DOHH2 (cell line): ENCODE data around the gene DALRD3.

Source experiments
- H3F3A ChIP-seq: fragments of 200-600 bp; sonication (generic), shearing (Covaris generic); 2 replicates; pipeline ENCODE4 v1.6.0; 2016; ENCODE audit warnings: antibody characterized with exemption, mild to moderate bottlenecking; ENCODE audit not compliant: control insufficient read depth, insufficient read depth
- H3K27ac ChIP-seq: fragments of 200-600 bp; sonication (generic); 2 replicates; pipeline ENCODE4 v1.5.1; 2014; ENCODE audit warnings: low read depth, mild to moderate bottlenecking, low read length, moderate library complexity
- H3K27me3 ChIP-seq: fragments of 200-600 bp; sonication (generic); 2 replicates; pipeline ENCODE4 v1.6.1; 2014; ENCODE audit warnings: mild to moderate bottlenecking, low read length, mixed read lengths; ENCODE audit not compliant: control insufficient read depth
- H3K36me3 ChIP-seq: fragments of 200-600 bp; sonication (generic); 2 replicates; pipeline ENCODE4 v1.6.1; 2014; ENCODE audit warnings: mild to moderate bottlenecking, low read length, moderate library complexity, mixed read lengths; ENCODE audit not compliant: control insufficient read depth
- H3K4me1 ChIP-seq: fragments of 200-600 bp; sonication (generic); 2 replicates; pipeline ENCODE4 v1.6.1; 2014; ENCODE audit warnings: mild to moderate bottlenecking, low read length, mixed read lengths; ENCODE audit not compliant: control insufficient read depth
- H3K4me2 ChIP-seq: fragments of 200-600 bp; sonication (generic); 2 replicates; pipeline ENCODE4 v1.6.0; 2014; ENCODE audit warnings: mild to moderate bottlenecking, low read length, moderate library complexity
- H3K4me3 ChIP-seq: fragments of 200-600 bp; sonication (generic); 2 replicates; pipeline ENCODE4 v1.5.1; 2014; ENCODE audit warnings: mild to moderate bottlenecking, low read length, mixed read lengths
- H3K79me2 ChIP-seq: fragments of 200-600 bp; sonication (generic); 2 replicates; pipeline ENCODE4 v1.6.1; 2014; ENCODE audit warnings: mild to moderate bottlenecking, low read length, mixed read lengths; ENCODE audit not compliant: control insufficient read depth
- H3K9me2 ChIP-seq: fragments of 200-600 bp; sonication (generic); replicated peaks from 2 replicates; pipeline ENCODE4 v1.6.1; 2014; ENCODE audit warnings: mild to moderate bottlenecking, low read length, mixed read lengths; ENCODE audit not compliant: control insufficient read depth
- H3K9me3 ChIP-seq: fragments of 200-600 bp; sonication (generic); 2 replicates; pipeline ENCODE4 v1.6.1; 2014; ENCODE audit warnings: antibody characterized with exemption, low read length, mixed read lengths; ENCODE audit not compliant: control insufficient read depth, insufficient read depth
- H4K20me1 ChIP-seq: fragments of 200-600 bp; sonication (generic); 2 replicates; pipeline ENCODE4 v1.6.0; 2014; ENCODE audit warnings: low read depth, mild to moderate bottlenecking, antibody characterized with exemption, low read length, moderate library complexity; ENCODE audit not compliant: control insufficient read depth, insufficient read depth
- EZH2phosphoT487 ChIP-seq: fragments of 200-600 bp; sonication (generic); IDR thresholded peaks from 2 replicates; pipeline ENCODE4 v1.6.1; 2017; ENCODE audit warnings: borderline replicate concordance, mild to moderate bottlenecking, antibody characterized with exemption, low read length, moderate library complexity, mixed read lengths
- TF ChIP-seq, protein P1 (sequence below): fragments of 200-600 bp; sonication (generic); IDR thresholded peaks from one replicate; pipeline ENCODE4 v1.5.1; 2014; ENCODE audit warnings: antibody characterized with exemption, mild to moderate bottlenecking, low read depth, low read length; ENCODE audit not compliant: poor library complexity, severe bottlenecking

DALRD3 gene

DNA sequence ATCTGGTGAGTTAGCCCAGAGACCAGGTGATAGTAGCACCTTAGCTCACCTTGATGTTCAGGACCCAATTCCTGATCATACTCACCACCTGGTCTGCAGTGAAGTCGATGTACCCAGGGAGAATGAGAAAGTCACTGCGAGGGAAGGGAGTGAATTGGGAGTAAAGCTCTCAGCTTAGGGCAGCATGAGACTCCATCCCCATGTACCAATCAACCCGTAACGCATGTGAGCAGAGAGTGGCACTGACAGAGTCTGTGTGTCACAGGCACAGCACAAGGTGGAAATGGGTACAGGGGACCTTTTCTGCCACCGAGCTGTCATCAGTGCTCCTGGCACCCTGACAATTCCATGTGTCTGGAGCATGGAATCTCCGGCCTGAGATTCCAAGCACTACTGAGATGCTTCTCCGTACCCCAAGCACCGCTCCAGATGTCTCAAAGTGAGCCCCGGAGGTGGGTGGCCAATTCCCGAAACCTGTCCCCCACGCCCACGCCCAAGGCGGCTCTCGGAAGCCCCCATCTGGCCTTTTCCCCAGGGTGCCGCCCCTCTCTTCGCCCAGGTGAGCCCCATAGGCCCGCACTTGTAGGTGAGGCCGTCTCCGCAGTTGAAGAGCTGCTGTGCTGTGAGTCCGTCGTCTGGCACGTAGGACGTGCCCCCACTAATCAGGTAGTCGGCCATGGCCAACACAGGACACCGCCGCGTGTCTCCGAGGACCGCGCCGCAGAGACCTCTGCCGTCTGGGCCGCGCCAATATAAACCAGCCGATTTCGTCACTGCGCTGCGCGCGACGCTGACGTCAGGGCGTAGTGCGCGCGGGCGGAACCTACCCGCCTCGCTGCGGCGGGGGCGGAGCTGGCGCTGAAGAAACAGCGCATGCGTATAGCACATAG, 10.5 kb upstream of the DALRD3 start, which contains the start of gene IMPDH2:
Gene IMPDH2 (minus strand): TSS at position 726 of the 890 bp plus-strand sequence. CDS start 48 bp downstream, at position 678.
- Histone ChIP-seq H3F3A (peaks cover 42% of the 10 kb centered on the region), H3K4me2 (peak within 1 kb of the TSS; percentile 94), H3K4me1 (peaks cover 51% of the 10 kb centered on the region), H3K79me2 (peaks cover 54% of the 10 kb centered on the region), H4K20me1 (peaks cover 4% of the 10 kb centered on the region; the same call in 1 of the 2 replicates), H3K36me3 (peaks cover 94% of the 10 kb centered on the region), H3K27me3 (no peaks in the 10 kb centered on the region), H3K9me2 (no peaks in the 10 kb centered on the region), H3K4me3 (peak within 1 kb of the TSS; percentile 91), H3K27ac (peak within 1 kb of the TSS; percentile 59), H3K9me3 (no peaks in the 10 kb centered on the region)
- TF ChIP-seq, protein P1, sequence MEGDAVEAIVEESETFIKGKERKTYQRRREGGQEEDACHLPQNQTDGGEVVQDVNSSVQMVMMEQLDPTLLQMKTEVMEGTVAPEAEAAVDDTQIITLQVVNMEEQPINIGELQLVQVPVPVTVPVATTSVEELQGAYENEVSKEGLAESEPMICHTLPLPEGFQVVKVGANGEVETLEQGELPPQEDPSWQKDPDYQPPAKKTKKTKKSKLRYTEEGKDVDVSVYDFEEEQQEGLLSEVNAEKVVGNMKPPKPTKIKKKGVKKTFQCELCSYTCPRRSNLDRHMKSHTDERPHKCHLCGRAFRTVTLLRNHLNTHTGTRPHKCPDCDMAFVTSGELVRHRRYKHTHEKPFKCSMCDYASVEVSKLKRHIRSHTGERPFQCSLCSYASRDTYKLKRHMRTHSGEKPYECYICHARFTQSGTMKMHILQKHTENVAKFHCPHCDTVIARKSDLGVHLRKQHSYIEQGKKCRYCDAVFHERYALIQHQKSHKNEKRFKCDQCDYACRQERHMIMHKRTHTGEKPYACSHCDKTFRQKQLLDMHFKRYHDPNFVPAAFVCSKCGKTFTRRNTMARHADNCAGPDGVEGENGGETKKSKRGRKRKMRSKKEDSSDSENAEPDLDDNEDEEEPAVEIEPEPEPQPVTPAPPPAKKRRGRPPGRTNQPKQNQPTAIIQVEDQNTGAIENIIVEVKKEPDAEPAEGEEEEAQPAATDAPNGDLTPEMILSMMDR = peak; percentile 38
- TF ChIP-seq EZH2phosphoT487 = no peak

DNA sequence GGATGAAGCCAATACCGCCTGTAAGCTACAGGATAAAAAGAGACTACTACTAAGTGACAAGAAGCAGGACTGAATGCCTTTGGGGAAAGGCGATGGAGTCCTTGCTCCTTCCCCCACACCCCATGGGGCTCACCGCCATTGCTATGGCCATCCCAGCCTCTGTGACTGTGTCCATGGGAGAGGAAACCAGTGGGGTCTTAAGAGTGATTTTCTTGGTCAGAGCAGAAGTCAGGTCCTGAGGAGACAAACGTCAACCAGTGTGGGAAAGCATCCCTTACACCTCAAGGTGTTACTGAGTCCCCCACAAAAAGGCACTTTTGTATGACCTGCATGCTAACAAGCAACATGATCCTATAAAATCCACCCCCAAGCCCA, 9.9 kb upstream of the DALRD3 start:
- Histone ChIP-seq H3K27ac (peak overlapping the region; percentile 59), H3K9me3 (no peaks in the 10 kb centered on the region), H3K79me2 (peaks cover 60% of the 10 kb centered on the region), H3K4me2 (peak overlapping the region; percentile 94), H3K36me3 (peaks cover 96% of the 10 kb centered on the region), H3K4me1 (peaks cover 56% of the 10 kb centered on the region), H4K20me1 (peaks cover 4% of the 10 kb centered on the region; the same call in 1 of the 2 replicates), H3K27me3 (no peaks in the 10 kb centered on the region), H3F3A (peaks cover 43% of the 10 kb centered on the region), H3K9me2 (no peaks in the 10 kb centered on the region), H3K4me3 (peak overlapping the region; percentile 91)
- TF ChIP-seq EZH2phosphoT487 = no peak

DNA sequence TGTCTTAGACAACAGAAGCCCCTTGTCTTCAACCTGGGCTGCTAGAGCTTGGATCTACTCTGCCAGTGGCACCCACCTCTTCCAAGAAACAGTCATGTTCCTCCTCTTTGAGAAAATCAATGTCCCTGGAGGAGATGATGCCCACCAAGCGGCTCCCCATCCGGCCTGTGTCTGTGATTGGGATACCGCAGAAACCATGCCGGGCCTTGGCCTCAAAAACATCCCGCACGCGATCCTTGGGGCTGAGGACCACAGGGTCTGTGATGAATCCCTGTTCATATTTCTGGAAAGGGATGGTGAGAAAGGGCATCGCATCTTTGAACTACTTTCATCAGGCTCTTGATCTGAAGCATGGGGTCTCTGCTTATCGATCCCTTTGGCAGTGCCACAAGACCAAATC, 9.3 kb upstream of the DALRD3 start:
- Histone ChIP-seq H3F3A (peaks cover 47% of the 10 kb centered on the region), H3K27ac (0 out of 2 replicates have a peak overlapping the region, but pooled peaks have one; percentile 2), H3K4me1 (peaks cover 61% of the 10 kb centered on the region), H3K79me2 (peaks cover 66% of the 10 kb centered on the region), H3K4me3 (peak overlapping the region; percentile 91), H3K4me2 (peak overlapping the region; percentile 94), H4K20me1 (peaks cover 4% of the 10 kb centered on the region; the same call in 1 of the 2 replicates), H3K36me3 (peaks cover 96% of the 10 kb centered on the region), H3K9me3 (no peaks in the 10 kb centered on the region), H3K9me2 (no peaks in the 10 kb centered on the region), H3K27me3 (no peaks in the 10 kb centered on the region)
- TF ChIP-seq EZH2phosphoT487 = no peak
- TF ChIP-seq, protein P1 = no peak

DNA sequence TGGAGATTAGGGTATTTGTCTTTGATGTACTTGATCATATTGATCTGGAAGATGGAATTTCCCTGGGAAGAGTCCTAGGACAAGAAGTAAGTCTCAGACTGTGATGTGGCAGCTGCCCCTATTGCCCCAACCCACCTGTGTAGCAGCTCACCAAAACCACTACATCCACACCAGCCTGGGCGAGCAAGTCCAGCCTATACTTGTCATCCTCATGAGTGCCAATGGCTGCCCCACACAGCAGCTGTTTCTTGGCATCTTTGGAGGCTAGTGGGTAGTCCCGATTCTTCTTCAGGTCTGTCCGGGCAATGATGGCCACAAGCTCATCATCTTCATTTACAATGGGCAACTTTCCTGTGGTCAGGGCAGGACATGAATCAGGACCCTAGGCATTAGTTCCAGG, 8.2 kb upstream of the DALRD3 start:
- peaks cover 92% of the 10 kb centered on the region for H3K36me3 ChIP-seq
- H3K27ac ChIP-seq = no peak overlapping the region
- TF ChIP-seq, protein P1 = no peak
- TF ChIP-seq EZH2phosphoT487 = no peak
- no peaks in the 10 kb centered on the region for H3K9me2 ChIP-seq
- H3K4me1 ChIP-seq = peaks cover 61% of the 10 kb centered on the region
- peaks cover 73% of the 10 kb centered on the region for H3K79me2 ChIP-seq
- peaks cover 4% of the 10 kb centered on the region; the same call in 1 of the 2 replicates for H4K20me1 ChIP-seq
- H3F3A ChIP-seq = peaks cover 43% of the 10 kb centered on the region
- peak overlapping the region; percentile 94 for H3K4me2 ChIP-seq
- H3K4me3 ChIP-seq = peak overlapping the region; percentile 7
- no peaks in the 10 kb centered on the region for H3K9me3 ChIP-seq
- no peaks in the 10 kb centered on the region for H3K27me3 ChIP-seq
